Measurements from ENCODE around the gene ZBTB7C.

The ZBTB7C gene

DNA sequence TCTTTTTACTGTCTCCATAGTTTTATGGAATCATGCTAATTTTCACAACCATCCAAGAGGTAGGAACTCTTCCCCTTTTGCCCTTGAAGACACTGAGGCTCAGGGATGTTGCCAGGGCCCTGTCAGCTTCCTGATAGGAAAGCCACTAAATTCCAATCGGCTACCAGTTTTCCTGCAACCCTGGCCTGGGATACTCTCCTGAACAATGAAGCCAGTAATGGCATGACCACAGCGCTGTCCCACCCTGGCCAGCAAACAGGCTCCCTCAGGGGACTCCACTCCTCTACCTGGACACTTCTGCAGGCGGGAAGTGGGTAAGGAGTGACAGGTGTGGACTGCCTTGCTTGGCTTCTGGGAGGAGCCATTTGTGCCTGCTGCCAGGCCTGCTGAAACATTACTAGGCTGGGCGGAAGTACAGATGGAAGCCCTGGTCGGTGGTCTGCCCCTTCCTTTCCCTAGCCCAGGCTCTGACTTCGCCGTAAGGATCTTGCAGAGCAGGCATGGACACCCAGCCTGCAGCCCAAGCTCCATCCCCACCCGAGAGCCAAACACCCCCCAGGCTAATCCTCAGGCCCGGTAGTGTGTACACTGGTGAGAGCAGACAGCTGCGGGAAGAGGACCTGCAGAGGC lies 400.0 kb downstream of the ZBTB7C start:
- TF ChIP-seq, protein P1, sequence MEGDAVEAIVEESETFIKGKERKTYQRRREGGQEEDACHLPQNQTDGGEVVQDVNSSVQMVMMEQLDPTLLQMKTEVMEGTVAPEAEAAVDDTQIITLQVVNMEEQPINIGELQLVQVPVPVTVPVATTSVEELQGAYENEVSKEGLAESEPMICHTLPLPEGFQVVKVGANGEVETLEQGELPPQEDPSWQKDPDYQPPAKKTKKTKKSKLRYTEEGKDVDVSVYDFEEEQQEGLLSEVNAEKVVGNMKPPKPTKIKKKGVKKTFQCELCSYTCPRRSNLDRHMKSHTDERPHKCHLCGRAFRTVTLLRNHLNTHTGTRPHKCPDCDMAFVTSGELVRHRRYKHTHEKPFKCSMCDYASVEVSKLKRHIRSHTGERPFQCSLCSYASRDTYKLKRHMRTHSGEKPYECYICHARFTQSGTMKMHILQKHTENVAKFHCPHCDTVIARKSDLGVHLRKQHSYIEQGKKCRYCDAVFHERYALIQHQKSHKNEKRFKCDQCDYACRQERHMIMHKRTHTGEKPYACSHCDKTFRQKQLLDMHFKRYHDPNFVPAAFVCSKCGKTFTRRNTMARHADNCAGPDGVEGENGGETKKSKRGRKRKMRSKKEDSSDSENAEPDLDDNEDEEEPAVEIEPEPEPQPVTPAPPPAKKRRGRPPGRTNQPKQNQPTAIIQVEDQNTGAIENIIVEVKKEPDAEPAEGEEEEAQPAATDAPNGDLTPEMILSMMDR (IDR thresholded peaks at IDR 0.05; ENCODE audit: borderline replicate concordance, control extremely low read depth, extremely low read depth, insufficient read depth, missing control alignments) = no peak
- in situ Hi-C loops (cut with MboI; ENCODE audit: low sequenced_read_pairs, unreplicated experiment) = no loop called here
- no peak for DNase-seq (ENCODE audit: low spot score)

DNA sequence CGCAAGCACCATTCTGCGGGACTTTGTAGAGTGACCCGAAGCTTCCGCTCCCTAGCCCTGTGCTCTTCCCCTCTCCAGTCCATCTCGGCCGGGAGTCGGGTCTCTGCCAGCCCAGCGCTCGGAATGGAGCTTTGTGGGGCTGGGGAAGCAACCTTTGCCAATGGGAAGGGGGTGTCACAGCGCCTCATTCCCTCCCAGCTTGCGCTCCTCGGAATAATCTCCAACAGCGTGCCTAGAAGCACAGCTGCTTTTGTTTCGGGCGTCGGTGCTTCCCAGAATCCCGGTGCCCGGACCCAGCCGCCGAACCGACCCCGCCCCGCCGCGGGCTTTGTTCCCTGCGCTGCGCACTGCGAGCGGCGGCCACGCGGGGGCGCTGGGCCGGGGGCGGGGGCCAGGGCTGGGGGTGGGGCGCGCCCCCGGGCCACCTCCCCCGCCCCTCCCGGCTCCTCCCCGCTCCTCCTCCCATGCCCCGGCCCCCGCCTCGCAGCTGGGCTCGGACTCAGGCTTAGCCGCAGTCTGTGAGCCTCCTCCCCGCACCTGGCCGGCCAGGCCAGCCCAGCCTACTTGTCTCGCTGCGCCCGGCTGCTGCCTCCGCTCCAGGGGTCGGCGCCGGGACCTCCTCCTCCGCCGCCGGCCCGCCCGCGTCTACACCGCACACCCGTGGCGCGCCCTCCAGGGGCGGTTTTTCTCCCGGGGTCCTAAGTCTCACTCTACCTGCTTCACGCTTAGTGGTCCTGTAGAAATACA lies 401.1 kb downstream of the ZBTB7C start:
- TF ChIP-seq, protein P1 (IDR thresholded peaks at IDR 0.05; ENCODE audit: borderline replicate concordance, control extremely low read depth, extremely low read depth, insufficient read depth, missing control alignments) = peak; percentile 20
- in situ Hi-C loops (cut with MboI; ENCODE audit: low sequenced_read_pairs, unreplicated experiment) = no loop called here
- peak; percentile 87 for DNase-seq (ENCODE audit: low spot score)

DNA sequence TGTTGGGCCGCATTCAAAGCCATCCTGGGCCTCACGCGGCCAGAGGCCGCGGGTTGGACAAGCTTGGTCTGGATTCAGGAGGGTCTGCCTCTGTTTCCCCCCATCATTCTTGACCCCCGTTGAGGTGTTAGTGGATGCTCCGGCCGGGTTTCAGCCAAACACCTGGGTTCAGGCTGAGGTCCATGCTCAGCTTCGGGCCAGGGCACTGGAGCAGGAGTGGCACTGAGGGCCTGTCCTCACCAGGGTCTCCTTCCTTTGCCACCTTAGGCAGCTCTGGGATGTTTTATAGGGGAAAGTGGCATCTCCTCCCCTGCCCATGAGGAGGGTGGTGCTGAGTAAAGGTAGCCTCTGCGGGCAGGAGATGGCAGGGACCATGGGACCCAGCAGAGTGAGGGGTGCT lies 401.8 kb downstream of the ZBTB7C start:
- TF ChIP-seq, protein P1 (IDR thresholded peaks at IDR 0.05; ENCODE audit: borderline replicate concordance, control extremely low read depth, extremely low read depth, insufficient read depth, missing control alignments) = no peak
- in situ Hi-C loops (cut with MboI; ENCODE audit: low sequenced_read_pairs, unreplicated experiment) = no loop called here
- DNase-seq (ENCODE audit: low spot score) = no peak

DNA sequence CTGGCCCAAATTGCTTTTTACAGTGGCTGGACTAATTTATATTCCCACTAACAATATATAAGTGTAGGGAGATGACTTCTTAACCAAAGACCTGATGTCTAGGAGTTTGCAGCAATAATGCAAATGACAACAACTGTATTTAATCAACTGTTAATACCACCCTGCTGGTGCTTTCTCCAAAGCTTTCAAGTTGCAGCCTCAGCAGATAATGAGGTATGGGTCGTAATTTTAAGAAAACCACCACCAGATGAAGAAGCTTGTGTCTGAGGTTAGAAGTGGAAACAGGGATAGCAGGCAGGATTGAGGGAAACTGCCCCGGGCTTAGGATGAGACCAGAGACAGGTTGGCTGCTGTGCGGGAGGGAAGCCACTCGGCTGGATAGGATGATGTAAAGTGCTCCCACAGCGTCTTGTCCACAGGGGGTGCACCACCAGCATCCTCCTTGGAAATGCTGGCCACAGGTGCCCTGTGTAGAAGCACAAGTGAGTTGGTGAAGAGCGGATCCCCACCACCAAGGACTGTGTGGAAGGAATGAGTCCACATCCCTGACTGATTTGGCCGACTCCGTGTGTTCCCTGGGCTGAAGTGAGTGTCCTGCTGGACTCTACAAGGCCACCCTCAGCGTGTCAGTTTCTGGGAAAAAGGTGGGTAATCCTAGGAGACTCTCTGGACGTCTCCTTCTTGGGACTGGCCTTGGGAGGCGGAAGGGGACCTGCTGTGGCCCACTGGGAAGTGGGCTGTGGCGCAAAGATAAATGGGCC lies 402.6 kb downstream of the ZBTB7C start:
- TF ChIP-seq, protein P1 (IDR thresholded peaks at IDR 0.05; ENCODE audit: borderline replicate concordance, control extremely low read depth, extremely low read depth, insufficient read depth, missing control alignments) = no peak
- in situ Hi-C loops (cut with MboI; ENCODE audit: low sequenced_read_pairs, unreplicated experiment) = no loop called here
- no peak for DNase-seq (ENCODE audit: low spot score)

DNA sequence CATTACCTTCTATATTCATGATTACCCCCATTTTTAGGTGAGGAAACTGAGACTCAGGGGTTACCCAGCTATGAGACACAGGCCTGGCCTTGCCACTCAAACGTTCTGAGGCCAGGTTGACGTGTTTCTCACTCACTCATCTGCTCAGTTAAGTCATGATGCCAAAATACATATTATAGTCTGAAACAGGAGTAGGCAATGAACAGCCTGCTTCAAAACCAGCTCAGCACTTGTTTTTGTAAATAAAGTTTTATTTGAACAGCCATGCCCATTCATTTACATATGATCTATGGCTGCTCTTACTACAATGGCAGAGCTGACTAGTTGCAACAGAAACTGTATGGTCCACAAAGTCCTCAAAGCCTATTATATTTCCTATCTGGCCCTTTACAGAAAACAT lies 404.6 kb downstream of the ZBTB7C start:
- TF ChIP-seq, protein P1 (IDR thresholded peaks at IDR 0.05; ENCODE audit: borderline replicate concordance, control extremely low read depth, extremely low read depth, insufficient read depth, missing control alignments) = no peak
- in situ Hi-C loops (cut with MboI; ENCODE audit: low sequenced_read_pairs, unreplicated experiment) = no loop called here

DNA sequence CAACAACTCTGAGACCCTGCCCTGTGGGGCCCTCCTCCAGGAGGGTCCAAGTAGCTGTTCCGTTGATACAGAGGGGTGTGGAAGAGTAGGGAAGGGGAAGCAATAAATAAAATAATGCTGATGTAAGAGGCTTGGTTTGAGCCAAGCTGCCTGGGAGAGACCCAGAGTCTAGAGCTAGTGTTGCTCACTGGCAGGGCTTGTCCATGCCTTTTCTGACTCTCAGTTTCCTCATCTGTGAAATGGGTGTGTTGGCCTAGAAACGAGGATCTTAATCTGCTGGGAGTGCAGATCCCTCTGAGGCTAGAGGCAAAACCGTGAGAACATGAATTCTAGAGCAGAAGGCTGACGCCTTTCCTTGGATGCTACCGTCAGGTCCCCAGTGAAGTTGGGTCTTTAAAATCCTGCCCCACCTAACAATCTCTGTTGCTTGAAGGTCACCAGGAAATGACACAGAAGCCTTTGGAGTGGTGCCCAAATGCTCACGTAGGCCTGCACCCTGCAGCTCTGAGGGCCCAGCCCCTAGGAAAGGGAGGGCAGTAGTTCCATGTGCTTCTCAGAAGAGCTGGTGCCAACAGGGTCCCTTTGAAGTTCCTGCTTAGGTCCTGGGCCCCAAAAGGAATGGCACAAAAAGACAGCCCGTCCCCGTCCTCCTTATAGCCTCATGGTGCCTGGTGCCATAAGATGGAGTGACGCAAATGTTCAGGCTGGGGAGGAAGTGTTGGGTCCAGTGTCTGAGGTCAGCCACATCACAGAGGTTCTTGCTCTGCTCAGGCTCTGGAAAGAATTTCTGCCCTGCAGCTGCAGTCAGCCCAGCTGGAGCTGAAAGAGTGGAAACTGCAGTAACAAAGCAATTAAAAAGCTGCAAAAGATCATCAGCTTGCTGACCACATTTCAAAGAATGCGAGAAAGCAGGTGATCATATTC lies 405.5 kb downstream of the ZBTB7C start:
- TF ChIP-seq, protein P1 (IDR thresholded peaks at IDR 0.05; ENCODE audit: borderline replicate concordance, control extremely low read depth, extremely low read depth, insufficient read depth, missing control alignments) = no peak
- in situ Hi-C loops (cut with MboI; ENCODE audit: low sequenced_read_pairs, unreplicated experiment) = no loop called here
- DNase-seq (ENCODE audit: low spot score) = no peak

More for the DNA sequence above, 404.6 kb downstream of the ZBTB7C start:
- DNase-seq (ENCODE audit: low spot score) = no peak
